ENCODE results near the gene DNAJC10.
"Not testable (repeated sequence)": the region's sequence is repeated elsewhere in the genome, so short reads cannot be mapped to it uniquely, and the experiment has no call there.

The DNAJC10 gene

DNA sequence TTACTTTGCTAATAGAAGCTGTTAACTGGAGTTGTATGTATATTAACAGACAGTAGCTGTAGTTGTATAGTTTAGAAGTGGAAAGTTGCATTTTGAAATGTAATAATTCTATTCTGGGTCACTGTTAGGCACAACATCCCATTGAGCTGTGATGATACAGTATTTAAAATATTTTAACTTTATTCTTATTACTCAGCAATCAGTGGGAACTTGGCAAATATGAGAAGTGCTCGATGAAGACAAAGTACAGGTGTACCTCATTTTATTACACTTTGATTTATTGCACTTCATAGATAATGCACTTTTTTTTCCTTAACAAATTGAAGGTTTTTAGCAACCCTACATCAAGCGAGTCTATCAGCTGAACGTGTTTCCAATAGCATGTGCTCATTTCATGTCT lies 8.6 kb downstream of the DNAJC10 start:
- DNase-seq (ENCODE audit: low read depth in 2 of 2), result no peak

DNA sequence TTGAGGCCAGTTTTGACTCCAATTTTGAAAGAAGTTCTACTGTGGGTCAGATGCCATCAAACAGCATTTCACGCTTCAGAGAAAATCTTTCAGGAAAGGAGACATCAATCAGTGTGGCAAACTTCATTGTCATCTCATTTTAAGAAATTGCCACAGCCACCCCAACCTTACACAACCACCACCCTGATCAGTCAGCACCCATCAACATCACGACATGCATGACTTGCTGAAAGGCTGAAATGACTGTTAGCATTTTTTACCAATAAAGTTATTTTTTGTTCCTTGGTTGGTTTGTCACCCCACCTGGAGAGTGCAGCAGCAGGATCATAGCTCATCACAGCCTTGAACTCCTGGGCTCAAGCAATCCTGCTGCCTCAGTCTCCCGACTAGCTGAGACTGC lies 10.4 kb downstream of the DNAJC10 start:
- DNase-seq (ENCODE audit: low read depth in 2 of 2), result no peak

DNA sequence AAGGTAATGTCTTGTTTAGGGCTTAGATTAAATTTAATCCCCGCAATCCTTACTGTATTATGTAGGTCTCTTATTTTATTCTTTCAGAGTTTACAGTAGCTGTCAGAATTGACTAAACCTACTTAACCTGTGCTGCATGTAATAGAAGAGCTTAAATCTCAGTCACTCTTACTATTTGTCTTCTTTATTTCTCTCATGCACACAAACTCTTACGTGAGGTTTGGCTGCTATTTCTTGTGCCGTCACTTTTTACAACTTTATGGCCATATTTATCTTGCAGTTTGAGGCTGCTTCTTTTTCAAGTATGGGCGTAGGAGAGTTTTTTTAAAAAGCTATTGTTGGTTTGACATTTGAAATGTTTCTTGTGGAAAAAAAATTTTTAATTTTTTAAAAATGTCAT lies 12.0 kb downstream of the DNAJC10 start:
- DNase-seq (ENCODE audit: low read depth in 2 of 2), result no peak

DNA sequence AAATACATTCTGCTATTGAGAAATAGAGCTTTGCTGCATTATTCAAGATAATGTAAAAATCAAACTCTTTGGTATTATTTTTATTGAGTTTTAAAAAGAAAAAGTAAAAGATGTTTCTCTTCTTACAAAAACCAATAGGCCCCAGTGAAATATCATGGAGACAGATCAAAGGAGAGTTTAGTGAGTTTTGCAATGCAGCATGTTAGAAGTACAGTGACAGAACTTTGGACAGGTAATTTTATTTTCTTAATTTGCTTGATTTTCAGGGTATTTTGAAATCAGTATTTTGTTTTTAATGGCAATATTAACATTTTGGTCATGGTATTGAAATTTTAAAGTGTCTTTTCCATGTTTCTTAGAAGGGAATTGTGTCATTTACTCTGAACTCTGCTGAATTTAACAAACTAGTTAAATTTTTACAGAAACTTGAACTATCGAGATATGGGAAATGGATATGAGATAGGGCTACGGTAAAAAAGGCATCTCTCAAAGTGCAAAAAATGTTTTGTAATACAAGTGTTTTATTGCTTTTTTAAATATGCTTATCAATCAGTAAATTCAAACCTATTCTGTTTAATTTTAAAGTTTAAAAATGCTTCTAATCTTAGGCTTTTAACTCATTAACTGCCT lies 13.8 kb downstream of the DNAJC10 start:
- no peak for DNase-seq (ENCODE audit: low read depth in 2 of 2)

DNA sequence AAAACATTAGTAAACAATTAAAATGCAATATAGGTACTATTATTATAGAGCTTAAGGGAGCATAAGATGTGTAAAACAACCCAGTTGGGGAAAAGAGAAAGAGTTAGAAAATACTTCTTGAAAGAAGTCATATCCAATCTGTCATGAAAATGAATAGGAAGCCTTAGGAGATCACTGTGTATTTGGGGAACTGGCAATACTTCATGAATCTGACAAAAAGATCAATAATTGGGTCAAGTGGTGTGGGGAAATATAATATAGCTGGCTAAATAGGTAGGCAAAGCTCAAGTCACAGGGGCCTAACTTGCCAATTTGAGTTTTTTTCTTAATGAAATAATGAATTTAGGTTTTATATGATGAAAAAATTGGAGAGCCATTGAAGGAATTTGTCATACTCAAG lies 14.4 kb downstream of the DNAJC10 start:
- no peak for DNase-seq (ENCODE audit: low read depth in 2 of 2)

DNA sequence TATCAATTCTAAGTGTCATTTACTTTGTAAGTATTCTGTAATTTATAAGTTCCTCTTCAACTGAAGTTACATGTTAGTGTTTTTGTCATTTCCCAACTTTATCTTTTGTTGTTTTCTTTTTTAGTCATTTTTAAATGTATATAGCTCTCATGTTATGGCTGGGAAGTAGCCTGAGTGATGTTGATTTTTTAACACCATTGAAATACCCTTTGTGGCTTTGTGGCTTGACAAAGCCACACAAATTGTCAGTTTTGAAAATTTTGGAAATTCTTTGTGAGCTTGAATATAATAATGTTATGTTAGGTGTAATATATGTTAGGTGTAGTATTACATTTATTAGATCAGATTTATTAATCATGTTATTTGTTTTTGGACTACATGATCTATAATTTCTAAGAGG lies 16.7 kb downstream of the DNAJC10 start:
- DNase-seq (ENCODE audit: low read depth in 2 of 2), result no peak

DNA sequence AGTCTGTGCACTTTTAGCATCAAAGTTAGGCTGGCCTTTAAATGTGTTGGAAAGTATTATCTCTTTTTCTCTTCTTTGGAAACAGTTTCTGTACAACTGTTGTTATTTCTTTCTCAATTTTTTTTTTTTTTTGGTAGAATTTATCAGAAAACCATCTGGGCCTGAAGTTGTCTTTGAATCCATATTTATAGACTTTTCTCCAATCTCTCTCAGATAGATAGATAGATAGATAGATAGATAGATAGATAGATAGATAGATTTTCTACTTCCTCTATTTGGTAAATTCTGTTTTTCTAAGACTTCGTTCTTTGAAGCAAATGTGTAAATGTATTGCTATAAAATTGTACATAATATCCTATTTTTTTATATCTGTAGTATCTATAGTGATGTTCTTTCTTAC lies 17.5 kb downstream of the DNAJC10 start:
- no peak for DNase-seq (ENCODE audit: low read depth in 2 of 2)

DNA sequence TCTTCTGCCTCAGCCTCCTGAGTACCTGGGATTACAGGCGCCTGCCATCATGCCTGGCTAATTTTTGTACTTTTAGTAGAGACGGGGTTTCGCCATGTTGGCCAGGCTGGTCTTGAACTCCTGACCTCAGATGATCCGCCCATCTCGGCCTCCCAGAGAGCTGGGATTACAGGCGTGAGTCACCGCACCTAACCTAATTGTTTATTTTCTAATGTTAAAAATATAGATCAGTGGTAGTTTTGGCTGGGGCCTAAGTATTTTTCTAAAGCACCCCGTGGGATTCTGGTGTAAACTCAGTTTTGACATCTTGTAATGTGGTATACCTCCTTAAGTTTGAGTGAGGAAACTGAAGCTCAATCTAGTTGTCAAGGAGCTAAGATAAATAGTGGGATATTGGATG lies 20.8 kb downstream of the DNAJC10 start:
- DNase-seq (ENCODE audit: low read depth in 2 of 2), result not testable (repeated sequence)

DNA sequence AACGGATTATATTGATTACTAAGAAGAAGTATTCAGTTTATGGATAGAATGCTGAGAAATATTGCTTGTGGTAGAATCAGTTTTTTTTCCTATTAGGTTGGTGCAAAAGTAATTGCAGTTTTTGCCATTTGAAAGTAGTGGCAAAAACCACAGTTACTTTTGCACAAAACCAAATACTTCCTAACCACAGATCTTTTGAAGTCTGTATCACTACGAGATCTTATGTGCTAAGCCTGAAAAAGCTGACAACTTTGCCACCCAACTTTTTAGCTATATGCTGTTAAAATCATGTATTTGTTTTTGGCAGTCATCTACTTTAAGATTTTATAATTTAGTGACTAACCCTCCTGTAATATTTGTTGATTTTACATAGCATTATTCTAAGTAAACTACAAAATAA lies 24.6 kb downstream of the DNAJC10 start:
- DNase-seq (ENCODE audit: low read depth in 2 of 2), result no peak

DNA sequence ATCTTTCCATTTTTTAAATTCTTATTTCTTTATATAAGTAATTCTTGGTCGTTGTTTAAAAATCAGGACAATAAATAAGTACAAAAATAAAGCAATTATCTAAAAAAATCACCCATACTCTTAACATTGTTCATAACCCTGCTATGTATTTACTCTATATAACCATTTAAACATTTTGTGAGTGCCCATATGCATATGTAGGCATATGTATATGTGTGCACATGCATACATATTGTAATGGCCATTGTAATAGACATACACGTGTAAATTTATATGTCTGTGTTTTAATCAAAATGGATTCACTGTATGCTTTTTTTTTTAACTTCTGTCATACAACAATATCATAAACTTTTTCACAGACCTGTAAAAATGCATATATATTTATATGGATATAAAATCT lies 25.6 kb downstream of the DNAJC10 start:
- DNase-seq (ENCODE audit: low read depth in 2 of 2), result no peak

DNA sequence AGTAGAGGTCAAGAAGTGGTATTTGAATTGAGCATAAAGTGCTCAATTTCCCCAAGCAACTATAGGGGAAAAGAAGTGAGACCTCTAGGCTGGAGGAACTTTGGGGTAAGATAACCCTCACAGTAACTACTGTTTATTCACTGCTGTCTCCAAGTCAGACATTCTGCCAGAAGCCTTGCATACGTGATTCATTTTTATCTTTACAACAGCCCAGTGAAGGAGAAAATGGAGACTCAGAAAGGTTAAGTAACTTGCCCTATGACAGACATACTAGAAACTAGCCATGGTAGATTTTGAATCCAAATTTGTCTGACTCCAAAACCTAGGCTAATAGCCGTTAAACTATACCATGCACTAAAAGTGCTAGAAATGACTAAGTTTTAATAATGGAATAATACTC lies 28.4 kb downstream of the DNAJC10 start:
- DNase-seq (ENCODE audit: low read depth in 2 of 2), result no peak

DNA sequence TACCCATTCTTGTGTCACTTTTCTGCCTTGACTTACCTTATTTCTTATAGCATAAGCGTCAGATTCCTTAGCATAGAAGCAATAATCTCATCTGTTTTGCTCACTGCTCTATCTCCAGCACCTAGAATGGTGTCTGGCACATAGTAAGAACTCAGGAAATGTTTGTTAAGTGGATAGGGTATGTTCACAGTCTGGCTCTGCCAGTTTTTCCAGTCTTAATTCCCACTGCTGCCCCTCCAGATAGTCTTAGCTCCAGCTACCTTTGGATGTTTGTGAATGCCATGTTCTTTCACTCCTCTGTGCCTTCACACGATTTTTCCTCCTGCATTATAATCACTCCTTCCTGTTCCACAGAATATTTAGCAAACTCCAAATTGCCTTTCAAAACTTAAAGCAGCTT lies 29.0 kb downstream of the DNAJC10 start:
- DNase-seq (ENCODE audit: low read depth in 2 of 2), result no peak

DNA sequence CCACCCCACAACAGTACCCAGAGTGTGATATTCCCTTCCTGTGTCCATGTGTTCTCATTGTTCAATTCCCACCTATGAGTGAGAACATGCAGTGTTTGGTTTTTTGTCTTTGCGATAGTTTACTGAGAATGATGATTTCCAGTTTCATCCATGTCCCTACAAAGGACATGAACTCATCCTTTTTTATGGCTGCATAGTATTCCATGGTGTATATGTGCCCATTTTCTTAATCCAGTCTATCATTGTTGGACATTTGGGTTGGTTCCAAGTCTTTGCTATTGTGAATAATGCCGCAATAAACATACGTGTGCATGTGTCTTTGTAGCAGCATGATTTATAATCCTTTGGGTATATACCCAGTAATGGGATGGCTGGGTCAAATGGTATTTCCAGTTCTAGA lies 29.8 kb downstream of the DNAJC10 start:
- DNase-seq (ENCODE audit: low read depth in 2 of 2), result not testable (repeated sequence)

DNA sequence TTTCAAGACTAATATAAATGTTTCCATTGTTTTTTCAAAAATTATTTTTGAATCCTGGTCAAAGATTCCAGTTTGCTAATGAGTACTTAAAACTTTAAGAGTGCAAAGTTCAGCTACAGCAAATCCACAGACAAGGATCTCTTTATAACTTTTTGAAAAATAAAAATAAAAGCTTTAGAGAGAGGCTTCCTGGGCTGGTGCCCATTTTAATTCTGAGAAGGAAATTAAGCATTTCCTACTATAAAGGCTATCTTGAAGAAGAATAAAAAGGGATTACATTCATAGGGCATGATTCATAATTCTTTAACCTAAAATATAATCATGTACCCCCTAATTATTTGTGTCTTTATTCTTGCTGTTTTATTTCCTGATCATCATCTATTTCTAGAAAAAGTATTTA lies 38.2 kb downstream of the DNAJC10 start:
- no peak for DNase-seq (ENCODE audit: low read depth in 2 of 2)

DNA sequence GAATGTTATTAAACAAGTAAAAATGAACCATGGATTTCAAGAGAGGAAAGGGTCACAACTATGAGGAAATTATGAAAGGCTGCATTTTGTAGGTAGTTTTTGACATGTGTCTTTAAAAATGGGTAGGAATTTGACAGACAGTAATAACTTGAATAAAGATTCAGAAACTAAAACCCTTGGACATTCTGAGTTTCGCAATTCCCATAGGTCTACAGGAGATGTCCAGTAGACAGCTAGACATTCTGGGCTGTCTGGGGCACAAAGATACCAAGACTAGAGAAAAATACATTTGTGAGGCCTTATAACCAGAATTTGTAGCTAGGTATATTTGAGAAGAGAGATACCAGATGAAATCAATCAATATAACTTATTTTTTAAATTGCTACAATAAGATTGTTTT lies 42.3 kb downstream of the DNAJC10 start:
- no peak for DNase-seq (ENCODE audit: low read depth in 2 of 2)

DNA sequence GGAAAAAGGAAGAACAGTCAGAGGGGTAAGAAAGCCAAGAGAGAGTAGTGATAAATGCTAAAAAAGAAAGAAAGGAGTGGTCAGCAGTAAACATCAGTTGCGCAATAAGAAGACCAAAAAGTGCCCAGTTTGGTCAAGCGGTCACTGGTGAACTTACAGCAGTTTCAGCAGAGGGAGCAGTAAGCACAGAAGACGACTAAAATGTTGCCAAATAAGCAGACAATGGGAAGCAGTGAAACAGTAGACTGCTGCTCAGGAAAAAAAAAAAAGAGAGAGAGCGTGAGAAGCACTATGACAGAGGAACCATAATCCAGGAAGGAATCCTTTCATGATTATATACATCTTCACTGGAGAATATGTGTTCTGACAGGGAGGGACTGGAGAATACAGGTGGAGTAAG lies 45.8 kb downstream of the DNAJC10 start:
- no peak for DNase-seq (ENCODE audit: low read depth in 2 of 2)

DNA sequence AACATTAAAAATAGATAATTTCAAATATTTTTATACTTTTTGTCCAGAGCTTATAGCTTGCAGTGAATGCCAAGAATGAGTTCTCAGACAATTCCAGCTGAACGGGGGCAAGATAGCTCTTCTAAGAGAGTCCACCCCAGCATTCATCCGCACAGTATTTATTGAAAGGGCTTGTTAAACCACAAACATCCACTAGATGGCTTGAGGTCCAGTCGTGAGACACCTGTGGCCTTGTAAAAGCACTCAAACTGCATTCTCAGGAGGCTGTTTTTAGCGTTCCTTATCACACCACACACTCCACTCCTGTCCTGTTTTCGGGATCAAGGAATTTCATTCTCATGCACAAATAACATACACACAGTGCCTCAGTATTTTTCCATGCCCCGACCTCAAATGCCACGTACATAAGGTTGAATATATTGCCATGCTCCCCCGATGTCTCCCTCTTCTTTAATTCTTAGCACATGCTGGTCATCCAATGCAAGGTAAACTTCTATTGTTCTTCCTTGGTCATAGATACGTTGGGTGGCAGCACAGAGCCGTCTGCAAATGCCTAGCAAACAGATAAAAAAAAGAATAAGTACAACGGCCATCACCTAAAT lies 47.4 kb downstream of the DNAJC10 start:
- DNase-seq (ENCODE audit: low read depth in 2 of 2), result no peak

DNA sequence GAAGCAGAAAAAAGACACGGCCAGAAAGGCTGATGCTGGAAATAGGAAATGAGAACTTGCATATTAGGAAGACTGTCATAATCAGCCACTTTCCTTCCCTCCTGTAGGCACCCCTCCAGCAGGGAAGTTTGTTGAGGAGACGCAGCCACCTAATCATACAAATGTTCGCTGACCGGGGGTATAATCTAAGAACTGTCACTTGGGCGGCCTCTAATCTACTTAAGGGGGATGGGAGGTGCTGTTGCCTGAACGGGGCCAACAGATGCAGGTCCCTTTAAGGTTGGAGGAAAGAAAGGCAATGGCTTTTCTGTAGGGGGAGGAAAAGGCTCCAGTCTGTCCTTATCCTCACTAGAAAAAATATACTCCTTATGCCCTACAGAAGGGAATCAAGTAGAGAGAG lies 50.6 kb downstream of the DNAJC10 start:
- DNase-seq (ENCODE audit: low read depth in 2 of 2), result no peak

DNA sequence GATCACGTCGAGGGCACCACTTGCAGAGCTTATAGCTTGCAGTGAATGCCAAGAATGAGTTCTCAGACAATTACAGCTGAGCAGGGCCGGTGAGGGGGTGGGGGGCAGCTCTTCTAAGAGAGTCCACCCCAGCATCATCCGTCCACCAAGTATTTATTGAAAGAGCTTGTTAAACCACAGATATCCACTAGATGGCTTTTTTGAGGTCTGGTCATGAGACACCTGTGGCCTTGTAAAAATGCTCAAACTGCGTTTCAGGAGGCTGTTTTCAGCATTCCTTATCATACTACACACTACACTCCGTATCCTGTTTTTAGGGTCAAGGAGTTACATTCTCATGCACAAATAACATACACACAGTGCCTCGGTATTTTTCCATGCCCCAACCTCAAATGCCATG lies 51.5 kb downstream of the DNAJC10 start:
- no peak for DNase-seq (ENCODE audit: low read depth in 2 of 2)

DNA sequence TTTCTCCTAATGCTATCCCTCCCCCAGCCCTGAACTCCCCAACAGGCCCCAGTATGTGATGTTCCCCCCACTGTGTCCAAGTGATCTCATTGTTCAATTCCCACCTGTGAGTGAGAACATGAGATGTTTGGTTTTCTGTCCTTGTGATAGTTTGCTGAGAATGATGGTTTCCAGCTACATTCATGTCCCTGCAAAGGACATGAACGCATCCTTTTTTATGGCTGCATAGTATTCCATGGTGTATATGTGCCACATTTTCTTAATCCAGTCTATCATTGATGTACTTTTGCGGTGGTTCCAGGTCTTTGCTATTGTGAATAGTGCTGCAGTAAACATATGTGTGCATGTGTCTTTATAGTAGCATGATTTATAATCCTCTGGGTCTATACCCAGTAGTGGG lies 52.9 kb downstream of the DNAJC10 start:
- not testable (repeated sequence) for DNase-seq (ENCODE audit: low read depth in 2 of 2)

DNA sequence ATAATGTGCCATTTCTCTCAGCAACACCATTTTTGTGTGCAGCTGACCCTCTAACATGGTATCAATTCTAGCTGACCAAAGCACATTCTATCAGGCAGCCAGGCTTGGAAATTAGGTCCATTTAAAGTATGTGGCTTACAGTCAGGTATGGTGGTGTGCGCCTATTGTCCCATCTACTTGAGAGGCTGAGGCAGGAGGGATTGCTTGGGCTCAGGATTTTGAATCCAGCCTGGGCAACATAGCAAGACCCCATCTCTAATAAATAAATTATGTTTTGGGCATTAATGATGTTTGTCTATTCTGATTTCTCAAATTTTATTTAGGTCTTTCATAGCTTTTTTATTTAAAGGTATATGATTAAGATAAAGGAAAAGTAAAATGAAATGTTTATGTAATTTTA lies 63.3 kb downstream of the DNAJC10 start:
- DNase-seq (ENCODE audit: low read depth in 2 of 2), result no peak

DNA sequence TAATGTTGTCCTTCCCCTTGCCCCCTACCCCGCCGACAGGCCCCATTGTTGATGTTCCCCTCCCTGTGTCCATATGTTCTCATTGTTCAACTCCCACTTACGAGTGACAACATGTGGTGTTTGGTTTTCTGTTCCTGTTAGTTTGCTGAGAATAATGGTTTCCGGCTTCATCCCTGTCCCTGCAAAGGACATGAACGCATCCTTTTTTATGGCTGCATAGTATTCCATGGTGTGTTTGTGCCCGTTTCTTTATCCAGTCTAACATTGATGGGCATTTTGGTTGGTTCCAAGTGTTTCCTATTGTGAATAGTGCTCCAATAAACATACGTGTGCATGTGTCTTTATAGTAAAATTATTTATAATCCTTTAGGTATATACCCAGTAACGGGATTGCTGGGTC lies 65.0 kb downstream of the DNAJC10 start:
- not testable (repeated sequence) for DNase-seq (ENCODE audit: low read depth in 2 of 2)

DNA sequence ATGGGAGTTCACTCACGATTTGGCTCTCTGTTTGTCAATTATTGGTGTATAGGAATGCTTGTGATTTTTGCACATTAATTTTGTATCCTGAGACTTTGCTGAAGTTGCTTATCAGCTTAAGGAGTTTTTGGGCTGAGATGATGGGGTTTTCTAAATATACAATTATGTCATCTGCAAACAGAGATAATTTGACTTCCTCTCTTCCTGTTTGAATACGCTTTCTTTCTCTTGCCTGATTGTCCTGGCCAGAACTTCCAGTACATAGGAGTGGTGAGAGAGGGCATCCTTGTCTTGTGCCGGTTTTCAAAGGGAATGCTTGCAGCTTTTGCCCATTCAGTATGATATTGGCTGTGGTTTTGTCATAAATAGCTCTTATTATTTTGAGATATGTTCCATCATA lies 66.6 kb downstream of the DNAJC10 start:
- not testable (repeated sequence) for DNase-seq (ENCODE audit: low read depth in 2 of 2)

DNA sequence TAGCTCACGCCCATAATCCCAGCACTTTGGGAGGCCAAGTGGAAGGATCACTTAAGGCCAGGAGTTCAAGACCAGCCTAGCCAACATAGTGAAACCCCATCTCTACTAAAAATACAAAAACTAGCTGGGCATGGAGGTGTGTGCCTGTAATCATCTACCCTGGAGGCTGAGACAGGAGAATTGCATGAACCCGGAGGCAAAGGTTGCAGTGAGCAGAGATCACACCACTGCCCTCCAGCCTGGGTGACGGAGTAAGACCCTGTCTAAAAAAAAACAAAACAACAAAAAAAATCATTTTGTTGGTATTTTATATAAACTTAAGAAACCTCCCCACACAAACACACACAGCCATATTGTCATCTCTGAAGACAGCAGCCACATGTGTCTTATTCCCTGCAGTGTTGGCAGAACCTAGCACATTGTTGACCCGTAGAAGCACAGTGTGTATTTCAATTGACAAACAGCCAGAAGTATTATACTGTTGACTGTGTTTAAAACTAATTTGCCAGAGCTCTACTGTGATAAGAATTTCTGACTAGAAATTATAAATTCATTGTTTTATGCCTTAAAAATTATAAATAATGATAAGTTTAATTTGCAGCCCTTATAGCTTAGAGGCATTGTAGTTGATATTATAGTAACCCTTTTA lies 68.1 kb downstream of the DNAJC10 start:
- no peak for DNase-seq (ENCODE audit: low read depth in 2 of 2)
